Neural crest cell (in vitro differentiated cells): ENCODE results near the gene C16orf74. TPM values are rescaled to one million over a fixed set of nuclear protein-coding genes. Genes with fewer than 3 reads are reported as not detected.

Source experiments
- DNase-seq: peaks from one replicate; pipeline ENCODE4 v3.0.0; 2021; ENCODE audit warnings: low read depth, mixed read lengths, low spot score
- H3K27ac Mint-ChIP-seq: one replicate; pipeline ENCODE4 v1.8.0; 2021; ENCODE audit warnings: mild to moderate bottlenecking, mixed read lengths; ENCODE audit not compliant: unreplicated experiment
- H3K27me3 Mint-ChIP-seq: 2 replicates; pipeline ENCODE4 v1.8.0; 2021; ENCODE audit warnings: low read depth, mild to moderate bottlenecking, mixed read lengths
- H3K36me3 Mint-ChIP-seq: 2 replicates; pipeline ENCODE4 v1.8.0; 2021; ENCODE audit warnings: low read depth, mild to moderate bottlenecking, mixed read lengths
- H3K4me1 Mint-ChIP-seq: 2 replicates; pipeline ENCODE4 v1.8.0; 2021; ENCODE audit warnings: mixed read lengths
- H3K4me3 Mint-ChIP-seq: one replicate; pipeline ENCODE4 v1.8.0; 2021; ENCODE audit warnings: mild to moderate bottlenecking, mixed read lengths
- H3K9me3 Mint-ChIP-seq: 2 replicates; pipeline ENCODE4 v1.8.0; 2021; ENCODE audit warnings: mixed read lengths
- CTCF ChIP-seq: fragments of 200-600 bp; sonication (generic); conservative IDR thresholded peaks from 2 replicates; pipeline ENCODE4 v1.5.0; 2021; ENCODE audit warnings: antibody characterized with exemption, mild to moderate bottlenecking
- total RNA-seq: library from RNA; stranded (reverse); gene quantifications from 2 replicates; pipeline ENCODE4 v1.2.1, GENCODE V29; 2021

Gene C16orf74
- total RNA-seq, 1 donor from 2014 or later, result 1.2 TPM

DNA sequence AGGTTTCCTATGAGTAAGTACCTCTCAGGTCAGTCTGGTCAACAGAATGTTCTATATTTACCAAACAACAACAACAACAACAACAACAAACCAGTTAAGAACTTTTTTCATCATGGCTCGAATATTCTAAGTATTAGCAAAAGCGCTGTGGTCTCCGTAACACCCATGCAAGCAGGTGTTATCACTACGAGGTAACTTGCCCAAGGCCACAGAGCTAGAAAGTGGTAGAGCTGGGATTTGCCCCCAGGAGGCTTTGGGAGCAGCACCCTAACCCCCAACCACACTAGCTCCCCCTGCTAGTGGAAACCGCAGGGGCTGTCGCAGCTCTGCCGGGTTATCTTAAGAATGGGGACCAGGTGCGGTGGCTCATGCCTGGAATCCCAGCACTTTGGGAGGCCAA, 23.9 kb upstream of the C16orf74 start:
- no peak for TF ChIP-seq CTCF
- DNase-seq, result no peak
- Mint-ChIP-seq H3K4me1 (no peaks in the 10 kb centered on the region), H3K4me3 (no peak overlapping the region), H3K27ac (no peak overlapping the region), H3K36me3 (peaks cover 2% of the 10 kb centered on the region), H3K9me3 (no peaks in the 10 kb centered on the region), H3K27me3 (no peaks in the 10 kb centered on the region)

- H3K9me3 Mint-ChIP-seq, result no peaks in the 10 kb centered on the region
- no peaks in the 10 kb centered on the region for H3K4me1 Mint-ChIP-seq
- H3K4me3 Mint-ChIP-seq, result no peak overlapping the region
- TF ChIP-seq CTCF, result no peak
- no peaks in the 10 kb centered on the region for H3K36me3 Mint-ChIP-seq
- DNase-seq, result no peak
- no peak overlapping the region for H3K27ac Mint-ChIP-seq
- H3K27me3 Mint-ChIP-seq, result no peaks in the 10 kb centered on the region
These were observed 23.2 kb upstream of the C16orf74 start for GRCh38 chr16:85774136-85774535.

DNA sequence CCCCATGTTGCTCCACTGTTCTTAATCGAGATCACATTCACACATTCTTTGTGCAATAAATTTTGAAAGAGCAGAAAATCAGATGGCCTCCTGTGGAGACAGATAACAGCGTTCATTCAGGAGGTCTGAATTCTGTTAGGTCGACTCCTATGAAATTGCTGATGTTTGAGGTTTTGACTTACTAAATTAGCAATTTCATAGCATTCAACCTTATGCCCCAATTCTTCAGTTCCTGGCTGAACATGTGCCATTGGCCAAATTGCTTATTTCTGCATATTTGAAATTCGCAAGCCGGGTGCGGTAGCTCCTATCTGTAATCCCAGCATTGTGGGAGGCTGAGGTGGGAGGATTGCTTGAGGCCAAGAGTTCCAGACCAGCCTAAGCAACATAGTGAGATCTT, 22.1 kb upstream of the C16orf74 start:
- Mint-ChIP-seq H3K4me3 (no peak overlapping the region), H3K27me3 (no peaks in the 10 kb centered on the region)

GRCh38 chr16:85770741-85771140, 19.8 kb upstream of the C16orf74 start:
- no peak for DNase-seq
- no peaks in the 10 kb centered on the region for H3K9me3 Mint-ChIP-seq
- H3K36me3 Mint-ChIP-seq, result no peaks in the 10 kb centered on the region
- H3K27ac Mint-ChIP-seq, result peak overlapping the region; percentile 43
- H3K4me3 Mint-ChIP-seq, result no peak overlapping the region
- peaks cover 2% of the 10 kb centered on the region for H3K27me3 Mint-ChIP-seq
- TF ChIP-seq CTCF, result no peak
- no peaks in the 10 kb centered on the region for H3K4me1 Mint-ChIP-seq

More for the DNA sequence above, 22.1 kb upstream of the C16orf74 start:
- no peaks in the 10 kb centered on the region for H3K9me3 Mint-ChIP-seq
- H3K27ac Mint-ChIP-seq, result no peak overlapping the region
- no peak for DNase-seq
- H3K36me3 Mint-ChIP-seq, result no peaks in the 10 kb centered on the region
- no peak for TF ChIP-seq CTCF
- no peaks in the 10 kb centered on the region for H3K4me1 Mint-ChIP-seq

DNA sequence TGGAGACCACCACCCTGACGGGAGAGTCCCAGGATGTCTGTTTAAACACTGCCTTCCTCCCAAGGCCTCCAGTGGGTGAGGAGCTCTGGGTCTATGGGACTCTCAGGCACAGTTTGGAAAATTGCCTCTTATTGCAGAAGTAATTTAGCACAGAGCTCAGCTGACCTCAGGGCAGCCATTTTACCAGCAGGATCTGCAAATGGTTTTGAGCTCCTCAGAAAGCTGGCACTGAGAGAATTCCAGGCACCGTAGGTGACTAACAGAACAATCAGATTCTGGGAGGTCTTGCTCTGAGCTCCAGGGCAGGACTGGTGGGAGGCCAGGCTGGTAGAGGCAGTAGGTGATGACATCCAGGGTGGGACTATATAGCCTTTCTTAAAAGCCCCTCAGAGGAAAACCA, 17.3 kb upstream of the C16orf74 start:
- H3K9me3 Mint-ChIP-seq, result no peaks in the 10 kb centered on the region
- H3K4me1 Mint-ChIP-seq, result no peaks in the 10 kb centered on the region
- no peak for TF ChIP-seq CTCF
- no peak for DNase-seq
- H3K36me3 Mint-ChIP-seq, result no peaks in the 10 kb centered on the region
- H3K4me3 Mint-ChIP-seq, result no peak overlapping the region
- H3K27ac Mint-ChIP-seq, result no peak overlapping the region
- H3K27me3 Mint-ChIP-seq, result peaks cover 4% of the 10 kb centered on the region

DNA sequence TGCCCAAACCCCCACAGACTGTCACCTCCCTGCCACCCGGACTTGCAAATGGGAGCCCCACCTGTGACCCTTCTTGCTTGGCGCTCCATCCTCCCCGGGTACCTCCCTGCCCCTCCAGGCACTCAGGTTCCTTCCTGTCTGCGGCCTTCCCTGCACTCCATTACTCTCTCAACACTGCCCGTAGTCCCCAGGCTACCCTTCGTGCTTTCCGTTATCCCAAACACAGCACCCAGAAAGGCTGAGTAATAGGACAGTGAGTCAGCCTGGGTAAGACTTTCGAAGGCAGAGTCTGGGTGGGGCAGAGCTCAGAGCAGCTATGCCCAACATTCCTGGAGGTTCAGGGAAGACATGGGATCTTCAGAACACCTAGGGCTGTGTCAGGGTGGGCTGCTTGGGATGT, 16.6 kb upstream of the C16orf74 start:
- Mint-ChIP-seq H3K4me1 (no peaks in the 10 kb centered on the region), H3K27me3 (peaks cover 4% of the 10 kb centered on the region), H3K9me3 (no peaks in the 10 kb centered on the region), H3K4me3 (no peak overlapping the region), H3K27ac (peak overlapping the region; percentile 19), H3K36me3 (no peaks in the 10 kb centered on the region)
- no peak for TF ChIP-seq CTCF
- DNase-seq, result no peak
